CD4-positive, alpha-beta T cell treated with Interleukin-17A for 4 hours (primary cell): ENCODE measurements around the gene VCPKMT.
A peak's percentile ranks its signal among the peaks of the same experiment; 100 is the strongest.

Experiments used
- DNase-seq: peaks from one replicate; pipeline ENCODE4 v3.0.0-alpha.2; 2020; ENCODE audit warnings: mixed read lengths

The VCPKMT gene

GRCh38 chr14:50063876-50064420, 52.4 kb downstream of the VCPKMT start:
- no peak for DNase-seq

- DNase-seq = peak; percentile 92
These were observed 53.8 kb downstream of the VCPKMT start for GRCh38 chr14:50062438-50063085.

- peak; percentile 81 for DNase-seq
These were observed 54.5 kb downstream of the VCPKMT start for GRCh38 chr14:50061664-50062437.

- peak; percentile 53 for DNase-seq
These were observed 55.3 kb downstream of the VCPKMT start for GRCh38 chr14:50060871-50061663.

GRCh38 chr14:50059763-50060616, 56.4 kb downstream of the VCPKMT start:
- no peak for DNase-seq
